ENCODE data around the gene KLF17.
A peak's percentile ranks its signal among the peaks of the same experiment; 100 is the strongest.

Gene KLF17

DNA sequence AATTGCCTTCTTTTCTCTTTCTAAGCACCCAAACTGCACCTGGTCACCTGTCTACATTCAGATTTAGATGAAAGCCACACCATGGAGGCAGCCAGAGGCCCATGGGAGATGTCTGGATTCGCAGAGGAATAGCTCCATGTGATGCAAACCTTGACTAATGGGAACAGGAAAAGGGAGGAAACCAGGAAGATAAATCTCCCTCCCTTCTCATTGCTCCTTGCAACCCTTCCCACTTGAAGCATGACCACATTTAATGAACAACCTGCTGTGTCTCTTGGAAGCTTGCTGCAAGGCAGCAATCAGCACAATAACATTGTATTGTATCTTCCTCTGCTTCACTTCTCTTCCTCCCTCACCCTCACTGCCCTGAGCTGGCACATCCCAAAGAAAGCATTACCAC lies 42.6 kb upstream of the KLF17 start:
- DNase-seq = no peak
- Histone ChIP-seq H3K36me3 (replicated peaks) (no peaks in the 10 kb centered on the region), H3K4me3 (ENCODE audit: low read depth, low read length) (no peak overlapping the region), H3K27ac (no peak overlapping the region), H3K27me3 (replicated peaks) (no peaks in the 10 kb centered on the region)
- in situ Hi-C loops (cut with HindIII; ENCODE audit: low pct_ligation_motif_present, low sequenced_read_pairs) = no loop called here
- TF ChIP-seq, protein P1, sequence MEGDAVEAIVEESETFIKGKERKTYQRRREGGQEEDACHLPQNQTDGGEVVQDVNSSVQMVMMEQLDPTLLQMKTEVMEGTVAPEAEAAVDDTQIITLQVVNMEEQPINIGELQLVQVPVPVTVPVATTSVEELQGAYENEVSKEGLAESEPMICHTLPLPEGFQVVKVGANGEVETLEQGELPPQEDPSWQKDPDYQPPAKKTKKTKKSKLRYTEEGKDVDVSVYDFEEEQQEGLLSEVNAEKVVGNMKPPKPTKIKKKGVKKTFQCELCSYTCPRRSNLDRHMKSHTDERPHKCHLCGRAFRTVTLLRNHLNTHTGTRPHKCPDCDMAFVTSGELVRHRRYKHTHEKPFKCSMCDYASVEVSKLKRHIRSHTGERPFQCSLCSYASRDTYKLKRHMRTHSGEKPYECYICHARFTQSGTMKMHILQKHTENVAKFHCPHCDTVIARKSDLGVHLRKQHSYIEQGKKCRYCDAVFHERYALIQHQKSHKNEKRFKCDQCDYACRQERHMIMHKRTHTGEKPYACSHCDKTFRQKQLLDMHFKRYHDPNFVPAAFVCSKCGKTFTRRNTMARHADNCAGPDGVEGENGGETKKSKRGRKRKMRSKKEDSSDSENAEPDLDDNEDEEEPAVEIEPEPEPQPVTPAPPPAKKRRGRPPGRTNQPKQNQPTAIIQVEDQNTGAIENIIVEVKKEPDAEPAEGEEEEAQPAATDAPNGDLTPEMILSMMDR (IDR thresholded peaks at IDR 0.05; ENCODE audit: low read depth, low read length, missing control alignments) = no peak

DNA sequence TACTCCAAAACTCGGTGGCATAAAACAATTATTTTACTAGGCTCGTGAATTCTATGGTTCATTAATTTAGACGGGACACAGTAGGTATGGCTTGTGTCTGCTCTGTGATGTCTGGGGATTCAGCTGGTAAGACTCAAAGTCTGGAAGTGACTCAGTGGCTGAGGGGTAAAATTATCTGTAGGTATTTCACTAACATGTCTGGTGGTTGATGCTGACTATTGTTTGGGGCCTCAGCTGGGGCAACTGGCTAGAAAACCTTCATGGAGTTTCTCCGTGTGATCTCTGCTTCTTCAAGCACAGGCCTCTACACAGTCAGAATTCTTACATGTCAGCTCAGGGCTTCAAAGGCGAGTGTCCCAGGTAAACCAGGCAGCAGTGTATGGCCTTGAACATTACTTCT lies 41.2 kb upstream of the KLF17 start:
- no peaks in the 10 kb centered on the region for H3K27me3 ChIP-seq (replicated peaks)
- in situ Hi-C loops (cut with HindIII; ENCODE audit: low pct_ligation_motif_present, low sequenced_read_pairs) = no loop called here
- H3K27ac ChIP-seq = no peak overlapping the region
- peak; percentile 12 for DNase-seq
- TF ChIP-seq, protein P1 (IDR thresholded peaks at IDR 0.05; ENCODE audit: low read depth, low read length, missing control alignments) = no peak
- H3K4me3 ChIP-seq (ENCODE audit: low read depth, low read length) = no peak overlapping the region
- no peaks in the 10 kb centered on the region for H3K36me3 ChIP-seq (replicated peaks)

DNA sequence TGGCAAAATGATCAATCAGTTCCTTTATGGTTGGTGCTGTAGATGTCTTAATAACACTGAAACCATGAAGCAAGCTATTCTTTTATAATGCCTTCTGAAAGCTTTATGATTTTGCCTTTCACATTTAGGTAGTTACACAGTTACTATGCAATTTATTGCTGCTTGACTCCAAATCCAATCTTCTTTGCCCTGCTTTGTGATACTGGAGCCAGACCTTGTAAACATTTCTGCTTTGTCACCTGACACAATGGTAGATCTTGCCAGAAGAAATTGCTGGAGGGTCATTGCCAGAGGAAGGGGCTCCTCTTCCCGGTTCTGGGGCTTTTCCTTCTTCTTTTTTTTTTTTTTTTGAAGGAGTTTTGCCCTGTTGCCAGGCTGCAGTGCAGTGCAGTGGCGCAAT lies 40.5 kb upstream of the KLF17 start:
- Histone ChIP-seq H3K4me3 (ENCODE audit: low read depth, low read length) (no peak overlapping the region), H3K27ac (no peak overlapping the region), H3K27me3 (replicated peaks) (no peaks in the 10 kb centered on the region), H3K36me3 (replicated peaks) (no peaks in the 10 kb centered on the region)
- DNase-seq = no peak
- TF ChIP-seq, protein P1 (IDR thresholded peaks at IDR 0.05; ENCODE audit: low read depth, low read length, missing control alignments) = no peak
- in situ Hi-C loops (cut with HindIII; ENCODE audit: low pct_ligation_motif_present, low sequenced_read_pairs) = no loop called here

DNA sequence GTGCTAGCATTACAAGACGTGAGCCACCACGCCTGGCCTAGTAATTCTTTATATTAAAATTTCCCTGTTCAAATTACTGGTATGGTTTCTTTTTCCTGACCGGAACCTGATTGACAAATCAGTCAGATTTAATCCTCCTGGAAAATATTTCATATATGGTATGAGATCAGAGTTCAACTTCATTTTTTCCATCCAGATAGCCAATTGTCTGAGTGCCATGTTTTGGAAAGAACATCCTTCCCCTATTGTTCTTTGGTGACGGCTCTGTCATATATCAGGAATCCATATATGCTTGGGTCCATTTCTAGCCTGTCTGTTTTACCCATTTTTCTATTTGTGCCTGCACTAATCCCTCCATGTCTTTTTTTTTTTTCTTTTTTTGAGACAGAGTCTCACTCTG lies 39.1 kb upstream of the KLF17 start:
- Histone ChIP-seq H3K36me3 (replicated peaks) (no peaks in the 10 kb centered on the region), H3K27me3 (replicated peaks) (no peaks in the 10 kb centered on the region), H3K27ac (no peak overlapping the region), H3K4me3 (ENCODE audit: low read depth, low read length) (no peak overlapping the region)
- in situ Hi-C loops (cut with HindIII; ENCODE audit: low pct_ligation_motif_present, low sequenced_read_pairs) = no loop called here
- no peak for DNase-seq
- TF ChIP-seq, protein P1 (IDR thresholded peaks at IDR 0.05; ENCODE audit: low read depth, low read length, missing control alignments) = no peak

DNA sequence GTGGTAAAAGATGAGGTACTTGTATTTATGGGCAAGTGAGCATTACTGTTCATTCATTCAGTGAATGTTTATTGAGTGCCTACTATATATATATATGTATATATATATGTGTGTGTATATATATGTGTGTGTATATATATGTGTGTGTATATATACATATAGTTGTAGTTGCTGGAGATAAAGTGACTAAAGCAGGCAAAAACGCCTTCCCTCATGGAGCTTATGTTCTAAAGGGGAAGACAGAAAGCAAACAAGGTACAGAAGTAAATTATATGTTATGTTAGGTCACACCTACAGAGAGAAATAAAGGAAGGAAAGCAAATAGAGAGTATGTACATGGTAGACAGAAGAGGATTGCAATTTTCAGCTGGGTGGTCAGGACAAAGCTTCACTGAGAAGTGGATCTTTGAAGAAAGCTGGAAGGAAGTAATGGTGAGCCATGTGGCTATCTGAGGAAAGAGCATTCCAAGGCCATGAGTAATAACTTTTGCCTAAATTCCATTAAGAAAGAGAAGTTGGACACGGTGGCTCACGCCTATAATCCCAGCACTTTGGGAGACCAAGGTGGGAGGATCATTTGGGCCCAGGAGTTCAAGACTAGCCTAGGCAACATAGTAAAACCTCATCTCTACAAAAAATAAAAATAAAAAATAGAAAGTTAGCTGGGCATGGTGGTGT lies 33.5 kb upstream of the KLF17 start:
- H3K36me3 ChIP-seq (replicated peaks) = no peaks in the 10 kb centered on the region
- in situ Hi-C loops (cut with HindIII; ENCODE audit: low pct_ligation_motif_present, low sequenced_read_pairs) = no loop called here
- peak; percentile 67 for DNase-seq

More for the DNA sequence above, 33.5 kb upstream of the KLF17 start:
- Histone ChIP-seq H3K27me3 (replicated peaks) (no peaks in the 10 kb centered on the region), H3K4me3 (ENCODE audit: low read depth, low read length) (no peak overlapping the region), H3K27ac (no peak overlapping the region)
- TF ChIP-seq, protein P1 (IDR thresholded peaks at IDR 0.05; ENCODE audit: low read depth, low read length, missing control alignments) = no peak

All from brain microvascular endothelial cell (primary cell).